ENCODE results near the gene PHETA1. TPM values are rescaled to one million over a fixed set of nuclear protein-coding genes. Genes with fewer than 3 reads are reported as not detected.

PHETA1 gene
- total RNA-seq, 1 donor from 2014 or later = 28.6 TPM

DNA sequence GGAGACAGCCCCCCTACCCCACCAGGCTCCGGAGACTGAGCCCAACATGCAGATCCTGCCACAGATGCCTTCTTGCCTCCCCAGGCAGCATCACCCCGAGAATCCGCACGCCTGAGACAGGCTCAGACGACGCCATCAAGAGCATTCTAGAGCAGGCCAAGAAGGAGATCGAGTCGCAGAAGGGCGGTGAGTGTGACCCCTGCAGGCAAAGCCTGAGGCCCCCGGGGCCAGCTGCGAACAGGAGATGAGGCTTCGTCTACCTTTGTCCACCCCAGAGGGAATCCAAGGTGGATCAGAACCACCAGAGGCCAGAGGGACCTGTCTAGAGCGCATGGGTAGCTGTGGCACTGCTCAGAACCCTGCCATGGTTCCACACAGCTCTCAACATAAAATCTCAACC is 56.9 kb downstream of the PHETA1 start:
- no peak for DNase-seq
- intact Hi-C loops (cut with micrococcal nuclease) = no loop called here

DNA sequence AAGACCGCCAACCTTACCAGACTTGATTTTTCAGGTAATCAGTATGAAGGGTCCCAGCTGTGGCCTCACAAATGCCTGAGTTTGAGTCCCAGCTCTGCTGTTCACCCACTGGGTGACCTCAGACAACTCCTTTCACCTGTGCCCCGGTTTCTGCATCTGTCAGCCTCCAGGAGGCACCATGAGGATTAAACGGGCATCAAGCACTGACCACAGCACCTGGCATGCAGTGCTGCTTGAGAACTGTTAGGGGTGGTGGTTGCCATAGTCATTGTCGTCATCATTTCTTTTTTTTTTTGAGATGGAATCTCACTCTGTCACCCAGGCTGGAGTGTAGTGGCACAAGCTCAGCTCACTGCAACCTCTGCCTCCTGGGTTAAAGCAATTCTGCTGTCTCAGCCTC is 57.9 kb downstream of the PHETA1 start:
- DNase-seq (no peak), ATAC-seq (no peak)

More for the DNA sequence above, 56.9 kb downstream of the PHETA1 start:
- no peak for ATAC-seq

More for the DNA sequence above, 57.9 kb downstream of the PHETA1 start:
- intact Hi-C loops (cut with micrococcal nuclease) = no loop called here

Other genes starting within 250 kb of the PHETA1 start
- 45.1 TPM for gene SH2B3, start 36.8 kb upstream of the PHETA1 start, total RNA-seq
- gene ATXN2, start 230.2 kb upstream of the PHETA1 start, total RNA-seq = 57.3 TPM